Measurements from ENCODE around the gene ASIC2. TPM values are rescaled to one million over a fixed set of nuclear protein-coding genes. Genes with fewer than 3 reads are reported as not detected.

The ASIC2 gene
- total RNA-seq, 1 donor from 2014 or later, result not detected

DNA sequence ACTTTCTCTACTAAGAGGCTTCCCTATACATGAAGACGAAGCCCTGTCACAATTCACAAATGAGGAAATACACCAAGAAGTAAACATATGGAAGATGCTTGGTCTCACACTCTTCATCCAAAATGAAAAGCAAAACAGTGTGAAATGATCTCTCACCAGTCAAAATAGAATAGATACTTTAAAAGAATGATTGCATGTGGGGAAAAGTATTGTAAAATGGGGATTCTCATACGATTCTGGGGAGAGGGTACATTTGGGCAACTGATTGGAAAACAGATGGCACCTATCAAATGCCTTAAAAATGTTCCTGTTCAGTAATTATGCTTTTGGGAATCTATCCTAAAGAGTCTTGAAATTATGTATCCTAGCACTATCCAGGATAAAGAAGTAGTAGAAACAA, 78.1 kb downstream of the ASIC2 start:
- Mint-ChIP-seq H3K4me3 (ENCODE audit: unreplicated experiment) (no peak overlapping the region), H3K4me1 (ENCODE audit: unreplicated experiment) (no peaks in the 10 kb centered on the region), H3K27ac (ENCODE audit: unreplicated experiment) (no peak overlapping the region), H3K27me3 (ENCODE audit: unreplicated experiment) (peaks cover 2% of the 10 kb centered on the region), H3K36me3 (ENCODE audit: low read depth, unreplicated experiment) (no peaks in the 10 kb centered on the region), H3K9me3 (ENCODE audit: unreplicated experiment) (no peaks in the 10 kb centered on the region)
- TF ChIP-seq, protein P1, sequence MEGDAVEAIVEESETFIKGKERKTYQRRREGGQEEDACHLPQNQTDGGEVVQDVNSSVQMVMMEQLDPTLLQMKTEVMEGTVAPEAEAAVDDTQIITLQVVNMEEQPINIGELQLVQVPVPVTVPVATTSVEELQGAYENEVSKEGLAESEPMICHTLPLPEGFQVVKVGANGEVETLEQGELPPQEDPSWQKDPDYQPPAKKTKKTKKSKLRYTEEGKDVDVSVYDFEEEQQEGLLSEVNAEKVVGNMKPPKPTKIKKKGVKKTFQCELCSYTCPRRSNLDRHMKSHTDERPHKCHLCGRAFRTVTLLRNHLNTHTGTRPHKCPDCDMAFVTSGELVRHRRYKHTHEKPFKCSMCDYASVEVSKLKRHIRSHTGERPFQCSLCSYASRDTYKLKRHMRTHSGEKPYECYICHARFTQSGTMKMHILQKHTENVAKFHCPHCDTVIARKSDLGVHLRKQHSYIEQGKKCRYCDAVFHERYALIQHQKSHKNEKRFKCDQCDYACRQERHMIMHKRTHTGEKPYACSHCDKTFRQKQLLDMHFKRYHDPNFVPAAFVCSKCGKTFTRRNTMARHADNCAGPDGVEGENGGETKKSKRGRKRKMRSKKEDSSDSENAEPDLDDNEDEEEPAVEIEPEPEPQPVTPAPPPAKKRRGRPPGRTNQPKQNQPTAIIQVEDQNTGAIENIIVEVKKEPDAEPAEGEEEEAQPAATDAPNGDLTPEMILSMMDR (IDR thresholded peaks at IDR 0.05; ENCODE audit: unreplicated experiment), result no peak
- DNase-seq (ENCODE audit: low spot score), result no peak

DNA sequence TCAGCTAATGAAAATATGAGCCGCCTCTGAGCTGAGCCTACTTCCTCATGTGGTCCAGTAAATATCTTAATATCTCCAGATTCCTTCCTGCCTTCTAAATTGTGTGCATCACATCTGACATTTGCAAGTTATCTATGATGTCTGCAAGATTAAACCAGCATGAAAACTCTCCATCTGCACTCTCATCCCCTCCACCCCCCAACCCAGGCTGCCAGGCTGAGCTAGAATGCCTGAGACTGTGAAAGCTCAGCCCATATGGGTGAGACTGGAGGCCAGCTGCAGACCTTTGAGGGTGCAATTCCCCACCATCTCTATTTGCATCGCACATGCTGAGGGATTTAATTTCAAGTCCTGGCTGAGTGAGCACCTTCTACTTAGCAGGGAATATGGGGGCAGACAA, 82.8 kb downstream of the ASIC2 start:
- H3K9me3 Mint-ChIP-seq (ENCODE audit: unreplicated experiment), result no peaks in the 10 kb centered on the region
- no peaks in the 10 kb centered on the region for H3K27me3 Mint-ChIP-seq (ENCODE audit: unreplicated experiment)
- no peak overlapping the region for H3K4me3 Mint-ChIP-seq (ENCODE audit: unreplicated experiment)
- no peaks in the 10 kb centered on the region for H3K36me3 Mint-ChIP-seq (ENCODE audit: low read depth, unreplicated experiment)
- no peaks in the 10 kb centered on the region for H3K4me1 Mint-ChIP-seq (ENCODE audit: unreplicated experiment)
- no peak overlapping the region for H3K27ac Mint-ChIP-seq (ENCODE audit: unreplicated experiment)
- TF ChIP-seq, protein P1 (IDR thresholded peaks at IDR 0.05; ENCODE audit: unreplicated experiment), result no peak
- no peak for DNase-seq (ENCODE audit: low spot score)

DNA sequence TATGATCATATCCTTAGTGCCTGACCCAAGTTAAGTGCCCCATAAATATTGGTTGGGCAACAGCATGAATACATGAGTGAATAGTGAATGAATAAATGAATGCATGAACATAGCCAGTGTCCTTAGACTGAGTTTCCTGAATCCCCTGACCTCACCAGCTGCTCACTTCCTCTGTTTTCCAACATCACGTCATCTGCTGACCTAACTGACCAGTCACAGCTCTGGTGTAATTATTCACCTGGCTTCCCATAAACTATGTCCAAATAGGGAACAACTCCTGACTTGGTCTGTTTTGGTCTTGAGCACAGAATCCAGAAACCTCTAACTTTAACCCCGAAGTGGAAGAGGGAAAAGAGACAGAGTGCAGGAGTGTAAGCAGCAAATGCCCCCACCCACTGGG, 83.4 kb downstream of the ASIC2 start:
- DNase-seq (ENCODE audit: low spot score), result no peak
- H3K36me3 Mint-ChIP-seq (ENCODE audit: low read depth, unreplicated experiment), result no peaks in the 10 kb centered on the region
- TF ChIP-seq, protein P1 (IDR thresholded peaks at IDR 0.05; ENCODE audit: unreplicated experiment), result no peak
- no peaks in the 10 kb centered on the region for H3K4me1 Mint-ChIP-seq (ENCODE audit: unreplicated experiment)
- H3K9me3 Mint-ChIP-seq (ENCODE audit: unreplicated experiment), result no peaks in the 10 kb centered on the region
- no peak overlapping the region for H3K4me3 Mint-ChIP-seq (ENCODE audit: unreplicated experiment)
- H3K27me3 Mint-ChIP-seq (ENCODE audit: unreplicated experiment), result no peaks in the 10 kb centered on the region
- no peak overlapping the region for H3K27ac Mint-ChIP-seq (ENCODE audit: unreplicated experiment)

DNA sequence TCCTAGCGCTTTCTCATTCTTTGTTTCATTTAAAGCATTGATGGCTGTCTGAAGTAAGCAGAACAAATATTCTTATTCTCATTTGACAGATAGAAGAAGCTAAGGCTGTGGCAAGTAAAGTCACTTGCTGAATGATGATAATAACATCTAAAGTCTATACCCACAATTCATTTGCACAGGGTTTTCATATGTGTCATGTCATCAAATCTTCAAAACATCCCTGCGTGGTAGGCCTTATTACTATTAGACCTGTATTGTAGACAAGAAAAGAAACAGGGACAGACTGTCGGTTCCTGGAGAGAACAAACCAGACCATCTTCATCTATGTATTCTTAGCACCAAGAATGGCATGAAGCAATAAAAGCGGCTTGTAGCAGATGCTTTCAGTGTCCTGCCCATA, 85.9 kb downstream of the ASIC2 start:
- H3K27ac Mint-ChIP-seq (ENCODE audit: unreplicated experiment), result no peak overlapping the region
- H3K9me3 Mint-ChIP-seq (ENCODE audit: unreplicated experiment), result no peaks in the 10 kb centered on the region
- H3K36me3 Mint-ChIP-seq (ENCODE audit: low read depth, unreplicated experiment), result no peaks in the 10 kb centered on the region
- no peak overlapping the region for H3K4me3 Mint-ChIP-seq (ENCODE audit: unreplicated experiment)
- peaks cover 3% of the 10 kb centered on the region for H3K27me3 Mint-ChIP-seq (ENCODE audit: unreplicated experiment)
- TF ChIP-seq, protein P1 (IDR thresholded peaks at IDR 0.05; ENCODE audit: unreplicated experiment), result no peak
- no peaks in the 10 kb centered on the region for H3K4me1 Mint-ChIP-seq (ENCODE audit: unreplicated experiment)
- DNase-seq (ENCODE audit: low spot score), result no peak

DNA sequence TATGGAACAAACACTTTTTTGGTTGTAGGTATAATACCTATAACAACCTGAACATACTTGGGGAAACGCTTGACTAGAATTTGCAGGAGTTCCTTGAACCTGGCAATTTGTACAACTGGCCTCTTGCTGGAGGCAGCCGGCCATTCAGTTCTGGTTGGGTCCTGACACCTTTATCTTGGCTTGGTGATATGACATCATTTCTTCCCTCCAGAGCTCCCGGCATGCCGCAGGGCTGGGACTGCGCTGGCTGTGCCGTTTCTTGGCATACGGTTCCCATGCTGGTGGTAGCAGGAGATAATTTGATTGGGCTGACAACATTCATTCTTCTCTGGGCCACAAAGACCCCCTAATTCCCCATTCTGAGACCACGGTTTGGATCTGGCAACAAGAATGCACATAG, 87.5 kb downstream of the ASIC2 start:
- H3K36me3 Mint-ChIP-seq (ENCODE audit: low read depth, unreplicated experiment), result no peaks in the 10 kb centered on the region
- no peaks in the 10 kb centered on the region for H3K4me1 Mint-ChIP-seq (ENCODE audit: unreplicated experiment)
- no peaks in the 10 kb centered on the region for H3K9me3 Mint-ChIP-seq (ENCODE audit: unreplicated experiment)
- no peak overlapping the region for H3K4me3 Mint-ChIP-seq (ENCODE audit: unreplicated experiment)
- H3K27ac Mint-ChIP-seq (ENCODE audit: unreplicated experiment), result no peak overlapping the region
- TF ChIP-seq, protein P1 (IDR thresholded peaks at IDR 0.05; ENCODE audit: unreplicated experiment), result no peak
- DNase-seq (ENCODE audit: low spot score), result no peak
- peaks cover 3% of the 10 kb centered on the region for H3K27me3 Mint-ChIP-seq (ENCODE audit: unreplicated experiment)

Measured in endothelial cell (in vitro differentiated cells).